Stimulated activated CD4-positive, alpha-beta T cell treated with anti-CD3 and anti-CD28 coated beads, TNF-alpha, amount 100 ng/mL, for 48 hours (primary cell): ENCODE measurements around the gene PTCRA.
"Not testable (repeated sequence)": the region's sequence is repeated elsewhere in the genome, so short reads cannot be mapped to it uniquely, and the experiment has no call there.

Experiments
- DNase-seq, 3 donors: peaks; one replicate each; pipeline ENCODE4 v3.0.0-alpha.2; 2020; ENCODE audit warnings: low read depth in 3 of 3

PTCRA gene, protein sequence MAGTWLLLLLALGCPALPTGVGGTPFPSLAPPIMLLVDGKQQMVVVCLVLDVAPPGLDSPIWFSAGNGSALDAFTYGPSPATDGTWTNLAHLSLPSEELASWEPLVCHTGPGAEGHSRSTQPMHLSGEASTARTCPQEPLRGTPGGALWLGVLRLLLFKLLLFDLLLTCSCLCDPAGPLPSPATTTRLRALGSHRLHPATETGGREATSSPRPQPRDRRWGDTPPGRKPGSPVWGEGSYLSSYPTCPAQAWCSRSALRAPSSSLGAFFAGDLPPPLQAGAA

DNA sequence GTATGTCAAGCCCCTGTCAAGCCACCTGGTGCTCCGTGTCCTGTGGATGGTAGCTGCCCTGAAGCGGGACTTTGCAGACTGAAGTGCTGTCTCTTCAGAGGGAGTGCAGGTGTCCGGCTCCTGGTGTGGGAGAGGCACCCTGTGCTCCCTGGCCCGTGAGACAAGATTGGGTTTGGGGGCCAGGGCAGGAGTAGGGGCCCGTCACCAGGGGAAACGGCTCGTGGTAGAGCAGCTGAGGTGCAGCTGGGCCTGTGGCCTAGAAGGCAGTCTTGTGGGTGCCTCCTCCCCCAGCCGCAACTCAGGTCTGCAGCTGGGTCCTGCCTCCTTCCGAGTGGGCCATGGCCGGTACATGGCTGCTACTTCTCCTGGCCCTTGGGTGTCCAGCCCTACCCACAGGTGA, at the start of gene PTCRA:
Gene PTCRA (plus strand): TSS at position 322 of the 400 bp plus-strand sequence. CDS start 17 bp downstream, at position 339.
- no peak for DNase-seq

DNA sequence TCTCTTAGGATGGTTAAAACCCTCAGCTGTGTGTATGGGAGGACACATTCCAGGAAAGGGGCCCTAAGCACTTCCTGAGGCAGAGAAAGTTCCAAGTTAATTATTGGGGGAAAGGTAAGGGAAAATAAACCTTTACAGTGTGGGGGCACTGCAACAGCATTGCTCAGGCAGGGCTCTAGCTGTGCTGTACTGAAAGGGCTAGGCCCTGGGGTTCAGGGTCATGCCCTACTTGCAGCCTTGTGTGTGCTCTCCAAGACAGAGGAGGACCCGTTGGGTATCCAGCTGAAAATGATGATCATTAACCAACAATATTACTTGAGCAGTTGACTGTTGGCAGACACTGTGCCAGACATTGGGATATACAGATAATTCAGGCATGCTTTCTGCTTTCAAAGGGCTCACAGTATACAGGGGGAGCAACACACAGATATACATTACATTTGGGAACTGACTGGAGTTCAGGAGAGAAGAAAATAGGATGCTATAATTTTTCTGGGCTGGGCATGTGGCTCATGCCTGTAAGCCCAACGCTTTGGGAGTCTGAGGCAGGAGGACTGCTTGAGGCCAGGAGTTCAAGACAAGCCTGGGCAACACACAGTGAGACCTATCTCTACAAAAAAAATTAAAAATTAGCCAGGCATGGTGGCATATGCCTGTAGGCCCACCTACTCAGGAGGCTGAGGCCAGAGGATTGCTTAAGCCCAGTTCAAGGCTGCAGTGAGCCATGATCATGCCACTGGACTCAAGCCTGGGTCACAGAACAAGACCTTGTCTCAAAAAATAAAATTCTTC, 45.5 kb upstream of the PTCRA start:
- no peak for DNase-seq

DNA sequence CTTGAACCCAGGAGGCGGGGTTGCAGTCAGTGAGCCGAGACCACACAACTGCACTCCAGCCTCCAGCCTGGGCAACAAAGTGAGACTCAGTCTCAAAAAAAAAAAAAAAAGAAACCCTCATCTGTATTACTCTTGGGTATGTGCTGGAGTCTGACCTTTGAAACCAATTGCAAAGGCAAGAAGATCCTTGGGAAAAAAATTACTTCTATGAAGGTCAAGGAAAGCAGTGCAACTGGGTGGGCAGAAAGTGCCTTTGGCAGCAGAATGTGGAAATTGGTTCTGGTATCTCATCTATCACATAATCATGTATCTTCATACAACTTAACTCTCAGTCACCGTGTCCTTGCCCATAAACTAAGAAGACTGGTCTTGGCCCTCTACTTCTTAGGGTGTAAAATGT, 44.1 kb upstream of the PTCRA start:
- DNase-seq: no peak

DNA sequence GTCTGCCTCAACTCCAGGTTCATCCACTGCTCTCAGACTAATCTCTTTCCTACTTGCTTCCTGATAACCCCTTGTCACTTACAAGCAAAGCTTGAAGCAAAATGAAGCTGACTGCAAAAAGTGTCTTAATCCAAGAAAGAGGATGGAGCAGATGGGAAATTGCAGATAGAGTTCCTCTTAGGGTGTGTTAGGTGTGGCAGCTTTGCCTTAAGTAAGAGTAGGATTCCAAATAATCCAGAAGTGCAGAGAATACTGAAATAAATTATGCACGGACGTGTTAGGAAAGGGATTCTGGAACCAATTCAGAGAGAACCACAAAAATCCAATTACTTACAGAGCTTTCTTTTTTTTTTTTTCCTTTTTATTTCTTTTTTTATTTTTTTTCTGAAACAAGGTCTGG, 42.5 kb upstream of the PTCRA start:
- DNase-seq: no peak

DNA sequence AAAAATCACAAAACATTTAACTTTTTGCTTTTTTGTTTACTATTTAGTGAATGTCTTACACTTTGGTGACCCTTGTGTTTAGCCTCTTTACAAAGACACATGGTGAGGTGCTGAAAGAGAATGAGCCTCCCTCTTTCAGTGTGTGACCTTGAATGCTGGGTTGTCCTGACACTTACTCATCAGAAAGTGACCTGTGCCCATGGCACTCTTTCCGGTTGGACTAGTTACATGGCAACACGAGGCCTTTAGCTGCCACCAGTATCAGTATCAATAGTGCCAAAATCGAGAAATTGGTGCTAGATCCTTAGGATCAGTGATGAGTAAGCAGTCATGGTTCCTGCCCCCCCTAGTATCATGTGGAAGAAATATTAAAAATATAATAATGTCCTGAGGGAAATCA, 38.2 kb upstream of the PTCRA start:
- DNase-seq: no peak

DNA sequence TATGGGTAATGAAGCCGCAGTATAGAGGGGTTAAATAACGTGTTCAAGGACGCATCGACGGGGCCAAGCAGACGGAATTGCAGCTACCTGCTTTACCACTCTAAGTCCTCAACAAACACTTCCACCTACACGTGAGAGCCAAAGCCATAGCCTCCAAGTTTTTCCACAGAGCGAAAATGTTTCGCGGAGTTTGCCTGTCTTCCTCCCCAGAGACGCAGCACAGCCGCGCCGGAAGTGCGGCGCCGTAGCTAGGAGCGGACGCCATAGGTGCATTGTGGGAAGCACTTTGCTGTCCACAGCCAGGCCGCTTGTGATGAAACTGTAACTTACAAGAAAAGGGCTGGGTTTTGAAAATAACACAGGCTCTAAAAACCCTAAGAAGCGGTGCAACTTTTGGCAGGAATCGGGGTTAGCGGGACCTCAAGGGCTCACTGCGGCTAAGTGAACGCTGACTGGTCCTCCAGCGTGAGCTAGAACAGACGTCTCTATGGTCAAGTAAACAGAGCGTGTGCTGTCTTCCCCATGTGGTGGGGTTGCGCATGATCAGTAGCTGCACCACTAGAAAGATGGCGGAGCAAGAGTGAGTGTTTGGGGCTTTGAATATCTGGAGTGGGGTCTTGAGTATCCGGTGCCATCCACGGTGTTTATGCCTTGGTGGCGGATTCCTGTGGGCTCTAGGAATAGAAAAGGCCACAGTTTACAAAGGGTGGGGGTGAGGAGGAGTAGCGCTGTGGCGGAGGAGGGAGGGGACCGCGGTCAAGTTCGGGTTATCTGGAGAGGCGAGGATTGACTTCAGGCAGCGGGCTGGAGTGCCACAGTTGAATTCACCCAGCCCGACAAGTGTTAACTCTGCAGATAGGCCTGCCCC, 36.2 kb upstream of the PTCRA start, which contains the start of gene RPL7L1:
Gene RPL7L1 (plus strand): TSS at position 245 of the 868 bp plus-strand sequence. CDS start 295 bp downstream, at position 540.
- peak; percentile 54 to 72 (median 72) for DNase-seq

DNA sequence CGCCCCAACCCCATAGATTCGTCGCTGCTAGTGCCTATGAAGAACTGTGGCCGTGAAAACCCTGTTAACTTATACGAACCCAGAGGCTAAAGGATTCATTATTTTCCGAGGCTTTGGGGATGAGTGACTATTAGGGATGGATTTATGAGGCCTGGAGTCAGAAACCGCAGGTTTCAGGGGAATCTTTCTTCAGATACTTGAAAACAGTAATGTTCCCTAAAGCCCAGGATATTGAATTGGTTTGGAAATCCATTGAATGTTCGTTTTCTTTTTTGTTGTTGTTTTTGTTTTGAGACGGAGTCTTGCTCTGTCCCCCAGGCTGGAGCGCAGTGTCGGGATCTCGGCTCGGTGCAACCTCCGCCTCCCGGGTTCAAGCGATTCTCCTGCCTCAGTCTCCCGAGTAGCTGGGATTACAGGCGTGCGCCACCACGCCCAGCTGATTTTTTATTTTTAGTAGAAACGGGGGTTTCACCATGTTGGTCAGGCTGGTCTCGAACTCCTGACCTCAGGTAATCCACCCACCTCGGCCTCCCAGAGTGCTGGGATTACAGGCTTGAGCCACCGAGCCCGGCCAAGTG, 35.5 kb upstream of the PTCRA start:
- not testable (repeated sequence) for DNase-seq

DNA sequence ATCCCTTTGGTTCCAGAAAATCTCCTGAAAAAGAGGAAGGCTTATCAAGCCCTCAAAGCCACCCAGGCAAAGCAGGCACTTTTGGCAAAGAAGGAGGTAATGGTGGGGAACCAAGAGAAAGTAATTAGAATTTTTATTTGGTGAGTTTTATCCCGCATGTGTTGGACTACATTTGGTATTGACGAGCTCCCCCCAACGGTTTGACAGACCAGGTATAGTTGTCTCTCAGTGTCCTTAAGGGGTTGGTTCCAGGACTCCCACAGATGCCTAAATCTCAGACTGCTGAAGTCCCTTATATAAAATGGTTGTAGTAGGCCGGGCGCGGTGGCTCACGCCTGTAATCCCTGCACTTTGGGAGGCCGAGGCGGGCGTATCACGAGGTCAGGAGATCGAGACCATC, 35.0 kb upstream of the PTCRA start:
- DNase-seq: not testable (repeated sequence)

DNA sequence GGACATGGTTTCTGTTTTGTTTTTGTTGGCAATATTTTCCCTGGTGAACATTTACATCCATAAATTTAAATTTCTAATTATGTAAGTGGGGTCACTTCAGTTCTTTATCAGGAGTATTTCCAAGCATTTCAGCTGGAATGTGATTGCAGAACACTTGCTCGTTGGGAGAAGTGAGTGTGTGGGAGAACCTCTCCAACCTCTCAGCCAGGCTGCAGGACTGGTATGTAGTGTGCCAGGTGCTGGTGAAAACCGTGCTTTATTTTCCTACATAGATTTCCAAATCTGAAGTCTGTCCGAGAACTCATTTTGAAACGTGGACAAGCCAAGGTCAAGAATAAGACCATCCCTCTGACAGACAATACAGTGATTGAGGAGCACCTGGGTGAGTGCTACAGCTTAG, 30.2 kb upstream of the PTCRA start:
- no peak for DNase-seq

DNA sequence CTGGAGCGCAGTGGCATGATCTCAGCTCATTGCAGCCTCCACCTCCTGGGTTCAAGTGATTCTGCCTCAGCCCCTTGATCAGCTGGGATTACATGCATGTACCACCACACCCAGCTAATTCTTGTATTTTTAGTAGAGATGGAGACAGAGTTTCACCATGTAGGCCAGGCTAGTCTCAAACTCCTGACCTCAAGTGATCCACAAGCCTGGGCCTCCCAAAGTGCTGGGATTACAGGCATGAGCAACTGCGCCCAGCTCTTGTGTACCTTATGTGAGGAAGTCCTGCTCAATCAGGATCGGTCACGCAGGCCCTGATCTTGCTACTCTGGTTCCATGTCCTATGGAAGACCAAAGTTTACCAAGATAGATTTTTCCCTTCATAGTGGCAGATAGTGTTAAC, 27.7 kb upstream of the PTCRA start:
- DNase-seq: not testable (repeated sequence)

DNA sequence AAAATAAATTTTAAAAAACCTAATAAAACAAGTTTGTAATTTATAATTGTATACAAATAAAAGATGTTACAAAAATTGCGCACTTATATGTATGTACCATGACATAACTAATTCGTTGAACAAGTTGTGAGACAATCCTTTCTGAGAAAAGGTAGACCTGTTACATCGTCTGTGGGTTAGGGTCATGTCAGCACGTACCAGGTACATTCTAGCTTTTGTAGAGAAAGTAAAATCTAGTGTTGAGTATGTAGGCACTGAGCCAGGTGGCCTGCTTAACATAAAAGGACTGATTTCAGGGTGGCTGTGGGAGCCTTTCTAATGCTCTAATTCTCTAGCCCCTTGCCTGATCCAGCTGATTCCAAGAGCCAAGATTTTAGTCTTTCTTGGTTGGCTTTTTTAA, 26.0 kb upstream of the PTCRA start:
- no peak for DNase-seq

DNA sequence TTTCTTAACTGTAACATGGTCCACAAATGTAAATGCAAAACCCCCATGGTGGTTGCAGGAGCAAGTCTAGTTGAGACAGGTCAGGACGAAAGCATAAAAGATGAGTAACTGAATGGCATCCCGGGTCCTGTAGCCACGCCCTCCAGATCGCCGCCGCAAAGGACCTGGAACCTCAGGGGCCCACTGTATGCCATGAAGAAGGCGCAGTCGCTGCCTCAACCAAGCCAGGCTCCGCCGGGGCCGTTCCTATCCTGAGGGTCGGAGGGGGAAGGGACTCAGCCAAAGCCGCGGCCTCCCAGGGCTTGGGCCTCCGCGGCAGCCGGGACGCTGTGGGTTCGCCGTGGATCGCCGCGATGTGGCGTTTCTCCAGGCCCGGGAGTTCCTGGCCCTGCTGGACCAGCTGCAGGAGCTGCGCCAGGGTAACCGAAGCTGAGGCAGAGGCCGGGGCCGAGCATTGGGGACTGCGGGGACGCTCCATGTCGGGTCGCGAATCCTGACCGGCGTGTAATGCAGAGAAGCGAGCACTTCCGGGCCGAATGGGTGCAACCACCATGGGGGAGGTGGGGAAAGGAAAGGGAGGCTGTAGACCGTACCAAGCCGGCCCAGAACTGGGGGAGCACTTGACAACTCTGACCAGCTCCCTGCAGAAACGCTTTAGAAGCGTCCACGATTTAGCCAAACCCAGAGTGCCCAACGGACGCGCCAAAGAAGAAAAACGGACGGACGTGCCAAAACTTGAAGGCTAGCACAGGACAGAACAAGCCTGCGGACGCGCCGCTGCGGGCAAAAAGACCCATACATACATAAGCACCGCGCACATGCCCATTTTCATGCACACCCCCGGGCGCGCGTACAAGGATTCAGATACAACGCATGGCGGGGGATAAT, 25.3 kb upstream of the PTCRA start:
- DNase-seq: peak; percentile 81 to 90 (median 87)

DNA sequence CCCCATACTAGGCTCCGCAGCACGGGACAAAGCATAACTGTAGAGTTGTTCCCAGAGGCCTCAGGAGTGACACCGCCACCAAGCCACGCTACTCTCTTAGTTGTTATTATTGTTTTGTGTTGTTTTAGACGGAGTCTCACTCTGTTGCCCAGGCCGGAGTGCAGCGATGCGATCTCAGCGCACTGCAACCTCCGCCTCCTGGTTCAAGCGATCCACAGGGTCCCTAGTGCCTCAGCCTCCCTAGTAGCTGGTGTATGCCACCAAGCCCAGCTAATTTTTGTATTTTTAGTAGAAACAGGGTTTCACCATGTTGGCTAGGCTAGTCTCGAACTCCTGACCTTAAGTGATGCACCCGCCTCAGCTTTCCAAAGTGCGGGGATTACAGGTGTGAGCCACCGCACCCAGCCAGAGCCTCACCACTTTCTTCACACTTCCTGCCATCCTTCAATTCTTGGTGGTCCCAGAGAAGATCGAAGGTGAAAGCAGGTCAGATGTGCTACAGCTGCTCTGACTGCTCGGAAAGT, 24.6 kb upstream of the PTCRA start:
- no peak for DNase-seq

DNA sequence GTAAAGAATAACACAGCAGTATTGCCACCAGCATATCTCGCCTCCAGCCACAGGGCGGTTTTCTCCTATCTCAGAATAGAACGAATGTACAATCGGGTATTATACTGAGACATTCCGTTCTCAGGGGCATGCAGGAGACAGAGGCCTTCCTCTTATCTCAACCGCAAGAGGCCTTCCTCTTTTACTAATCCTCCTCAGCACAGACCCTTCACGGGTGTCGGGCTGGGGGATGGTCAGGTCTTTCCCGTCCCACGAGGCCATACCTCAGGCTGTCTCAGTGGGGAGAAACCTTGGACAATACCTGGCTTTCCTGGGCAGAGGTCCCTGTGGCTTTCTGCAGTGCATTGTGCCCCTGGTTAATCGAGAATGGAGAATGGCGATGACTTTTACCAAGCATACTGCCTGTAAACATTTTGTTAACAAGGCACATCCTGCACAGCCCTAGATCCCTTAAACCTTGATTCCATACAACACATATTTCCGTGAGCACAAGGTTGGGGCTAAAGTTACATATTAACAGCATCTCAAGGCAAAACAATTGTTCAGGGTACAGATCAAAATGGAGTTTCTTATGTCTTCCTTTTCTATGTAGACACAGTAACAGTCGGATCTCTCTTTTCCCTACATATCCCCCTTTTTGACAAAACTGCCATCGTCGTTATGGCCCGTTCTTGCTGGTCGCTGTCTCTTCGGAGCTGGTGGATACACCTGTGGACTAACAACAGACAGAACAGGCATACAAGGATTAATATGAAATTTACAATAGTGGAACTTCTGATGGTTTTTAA, 21.6 kb upstream of the PTCRA start:
- DNase-seq: not testable (repeated sequence)

DNA sequence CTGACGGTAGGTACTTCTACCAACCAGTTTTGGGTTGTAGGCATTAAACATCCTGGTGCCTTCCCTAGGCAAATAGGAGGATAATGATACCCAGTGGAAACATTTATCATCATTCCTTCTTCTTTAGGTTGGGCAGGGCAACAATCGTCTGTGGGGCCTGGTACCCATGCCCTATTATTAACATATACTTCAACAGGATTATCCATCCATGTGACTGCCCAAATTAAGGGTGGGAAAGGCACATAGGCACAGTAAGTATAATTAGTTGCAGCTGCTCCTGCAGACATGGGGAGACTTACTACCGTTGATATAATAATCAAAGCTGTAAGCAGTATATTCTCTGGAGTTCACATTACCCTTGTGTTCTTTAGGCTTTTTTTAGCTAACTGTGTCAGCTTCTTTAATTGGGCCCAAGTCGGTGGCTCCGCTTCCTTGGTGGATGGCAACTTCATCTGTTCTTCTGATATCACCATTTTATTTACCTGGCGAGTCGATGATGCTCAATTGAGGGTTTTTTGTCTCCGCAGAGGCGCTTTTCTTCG, 19.6 kb upstream of the PTCRA start:
- no peak for DNase-seq

DNA sequence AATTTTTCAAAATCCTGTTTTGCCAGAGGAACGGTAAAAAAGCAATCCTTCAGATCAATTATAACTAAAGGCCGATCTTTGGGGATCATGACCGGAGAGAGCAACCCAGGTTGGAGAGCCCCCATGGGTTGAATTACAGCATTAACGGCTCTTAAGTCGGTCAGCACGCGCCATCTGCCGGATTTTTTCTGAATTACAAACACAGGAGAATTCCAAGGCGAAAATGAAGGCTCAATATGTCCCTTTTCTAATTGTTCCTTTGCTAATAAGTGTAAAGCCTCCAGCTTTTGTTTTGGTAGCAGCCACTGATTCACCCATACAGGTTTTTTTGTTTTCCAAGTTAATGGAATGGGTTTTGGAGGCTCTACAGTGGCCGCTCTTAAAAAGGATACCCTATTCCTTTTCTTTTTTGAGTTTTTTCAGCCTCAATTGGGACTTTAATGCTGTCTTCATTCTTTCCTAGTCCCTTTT, 16.9 kb upstream of the PTCRA start:
- peak; percentile 27 to 59 (median 57) for DNase-seq

DNA sequence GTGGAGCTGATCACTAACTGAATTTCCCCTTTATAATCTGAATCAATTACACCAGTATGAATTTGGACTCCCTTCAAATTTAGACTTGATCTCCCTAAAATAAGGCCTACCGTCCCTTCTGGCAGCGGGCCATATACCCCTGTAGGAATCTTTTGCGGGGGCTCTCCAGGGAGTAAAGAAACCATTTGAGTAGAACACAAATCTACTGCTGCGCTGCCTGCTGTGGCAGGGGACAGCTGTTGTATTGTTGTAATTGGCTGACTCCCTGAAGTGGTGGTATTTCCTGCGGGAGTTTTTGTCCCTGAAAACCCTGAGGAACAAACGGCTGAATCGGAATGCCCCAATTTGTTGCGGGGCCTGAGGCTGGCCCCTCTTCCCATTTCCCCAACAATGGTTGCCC, 16.0 kb upstream of the PTCRA start:
- DNase-seq: no peak

DNA sequence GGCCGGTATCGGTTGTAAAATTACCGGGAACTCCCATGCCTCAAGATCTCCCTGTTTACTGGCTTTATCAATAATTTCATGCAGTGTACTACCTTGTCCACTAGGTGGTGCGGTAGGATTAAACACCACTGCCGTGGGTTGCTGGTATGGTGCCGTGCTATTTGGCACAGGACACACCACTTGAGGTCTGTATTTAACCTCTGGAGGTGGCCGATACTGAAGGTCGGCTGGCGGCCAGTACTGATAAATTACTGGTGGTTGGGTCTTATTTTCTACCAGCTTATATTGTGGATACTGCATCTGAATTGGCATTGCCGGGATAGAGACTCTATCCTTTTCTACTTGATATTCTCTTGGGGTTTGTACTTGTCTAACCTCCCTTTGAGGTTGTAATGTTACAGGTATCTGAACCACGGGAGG, 14.3 kb upstream of the PTCRA start:
- DNase-seq: peak; percentile 45 to 61 (median 49)
